T-helper 1 cell treated with Interleukin-12 subunit alpha and Interleukin-12 subunit beta and Interleukin-4 antibody, amounts not matched to agents 30 μg/mL and 1 μg/mL, for 36 hours (primary cell): Measurements from ENCODE around the gene TOR3A.

Source experiments
- H3K27ac Mint-ChIP-seq: one replicate; pipeline ENCODE4 v1.8.0; 2021; ENCODE audit warnings: mild to moderate bottlenecking, mixed read lengths
- H3K27me3 Mint-ChIP-seq: one replicate; pipeline ENCODE4 v1.8.0; 2021; ENCODE audit warnings: low read depth, mixed read lengths
- H3K36me3 Mint-ChIP-seq: one replicate; pipeline ENCODE4 v1.8.0; 2021; ENCODE audit warnings: low read depth, mixed read lengths
- H3K4me1 Mint-ChIP-seq: one replicate; pipeline ENCODE4 v1.8.0; 2021; ENCODE audit warnings: low read depth, mixed read lengths
- H3K4me3 Mint-ChIP-seq: one replicate; pipeline ENCODE4 v1.8.0; 2021; ENCODE audit warnings: mild to moderate bottlenecking, moderate library complexity, mixed read lengths
- H3K9me3 Mint-ChIP-seq: one replicate; pipeline ENCODE4 v1.8.0; 2021; ENCODE audit warnings: mixed read lengths

The TOR3A gene

DNA sequence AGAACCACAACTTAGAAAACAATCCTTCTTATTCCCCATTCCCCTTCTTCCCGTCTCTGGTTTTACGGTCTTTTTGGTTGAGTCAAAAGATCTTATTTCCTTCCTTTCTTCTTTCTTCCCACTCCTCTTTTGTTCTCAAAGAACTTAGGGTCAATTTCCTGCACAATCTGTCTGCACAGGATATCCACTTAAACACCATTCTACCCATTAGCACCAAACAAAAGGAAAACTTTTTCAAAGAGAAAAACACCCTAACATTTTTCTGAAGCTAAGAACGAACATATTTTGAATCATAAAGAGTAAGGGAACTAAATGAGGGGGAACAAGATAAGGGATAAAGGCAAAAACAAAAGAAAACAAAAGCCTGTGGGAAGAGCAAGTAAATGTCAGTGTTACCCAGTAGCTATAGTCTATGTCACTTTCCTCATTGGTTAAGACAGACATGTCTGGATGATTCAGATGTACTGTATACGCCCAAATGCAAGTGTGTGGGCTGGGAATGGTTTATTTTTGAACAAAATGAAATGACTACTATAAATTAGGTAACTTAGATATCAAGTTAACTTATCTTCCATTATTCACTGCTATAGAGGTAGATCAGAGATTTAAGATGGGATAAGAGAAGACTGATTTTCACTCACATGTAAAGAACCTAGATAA lies 59.9 kb downstream of the TOR3A start:
- Mint-ChIP-seq H3K27me3 (no peaks in the 10 kb centered on the region), H3K4me3 (peak overlapping the region; percentile 22), H3K36me3 (peaks cover 4% of the 10 kb centered on the region), H3K4me1 (peaks cover 20% of the 10 kb centered on the region), H3K27ac (peak overlapping the region; percentile 65), H3K9me3 (no peaks in the 10 kb centered on the region)

- H3K27ac Mint-ChIP-seq, result peak overlapping the region; percentile 29
- H3K9me3 Mint-ChIP-seq, result no peaks in the 10 kb centered on the region
- peaks cover 20% of the 10 kb centered on the region for H3K4me1 Mint-ChIP-seq
- H3K4me3 Mint-ChIP-seq, result peak overlapping the region; percentile 18
- H3K27me3 Mint-ChIP-seq, result no peaks in the 10 kb centered on the region
- peaks cover 4% of the 10 kb centered on the region for H3K36me3 Mint-ChIP-seq
Measured at GRCh38 chr1:179142889-179143299, 61.0 kb downstream of the TOR3A start.

DNA sequence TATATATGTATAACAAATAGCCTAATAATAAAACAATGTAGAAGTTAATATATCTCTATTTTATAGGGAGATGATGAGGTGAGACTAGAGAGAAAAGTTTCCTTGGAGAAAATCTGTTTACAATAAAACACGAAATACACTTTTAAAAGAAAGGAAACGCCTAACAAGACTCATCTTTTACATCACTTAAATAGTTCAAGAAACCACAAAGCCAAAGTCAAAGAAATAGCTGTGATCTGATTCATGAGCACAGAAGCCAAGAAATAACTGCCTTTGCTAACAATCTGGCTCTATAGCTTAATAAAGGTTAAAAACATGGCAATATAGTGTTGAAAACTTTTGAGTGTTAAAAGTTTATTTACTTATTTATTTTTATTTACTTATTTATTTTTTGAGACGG lies 61.5 kb downstream of the TOR3A start:
- no peak overlapping the region for H3K27ac Mint-ChIP-seq
- no peak overlapping the region for H3K4me3 Mint-ChIP-seq
- peaks cover 20% of the 10 kb centered on the region for H3K4me1 Mint-ChIP-seq
- no peaks in the 10 kb centered on the region for H3K9me3 Mint-ChIP-seq
- peaks cover 4% of the 10 kb centered on the region for H3K36me3 Mint-ChIP-seq
- no peaks in the 10 kb centered on the region for H3K27me3 Mint-ChIP-seq

GRCh38 chr1:179144626-179145025 lies 62.8 kb downstream of the TOR3A start:
- H3K27me3 Mint-ChIP-seq, result no peaks in the 10 kb centered on the region
- H3K4me3 Mint-ChIP-seq, result no peak overlapping the region
- H3K9me3 Mint-ChIP-seq, result no peaks in the 10 kb centered on the region
- peaks cover 21% of the 10 kb centered on the region for H3K4me1 Mint-ChIP-seq
- H3K36me3 Mint-ChIP-seq, result peaks cover 4% of the 10 kb centered on the region
- no peak overlapping the region for H3K27ac Mint-ChIP-seq

- H3K27me3 Mint-ChIP-seq, result no peaks in the 10 kb centered on the region
- H3K27ac Mint-ChIP-seq, result no peak overlapping the region
- no peak overlapping the region for H3K4me3 Mint-ChIP-seq
- peaks cover 21% of the 10 kb centered on the region for H3K4me1 Mint-ChIP-seq
- H3K9me3 Mint-ChIP-seq, result peaks cover 3% of the 10 kb centered on the region
- peaks cover 4% of the 10 kb centered on the region for H3K36me3 Mint-ChIP-seq
Measured at GRCh38 chr1:179145521-179145920, 63.7 kb downstream of the TOR3A start.
